HEK293 (cell line): Measurements from ENCODE around the gene CEP20.

Source experiments
- CTCF ChIA-PET: fragments of 350-600 bp; formaldehyde crosslinking; extraction: SDS; loops from one replicate; lab custom pipeline; 2021; ENCODE audit warnings: antibody characterized with exemption; lab: Yijun Ruan, JAX
- POLR2A ChIA-PET: fragments of 300-600 bp; formaldehyde crosslinking; extraction: SDS; loops from one replicate; lab custom pipeline; 2020; ENCODE audit warnings: antibody characterized with exemption, inconsistent platforms; lab: Yijun Ruan, JAX
- H3K27ac ChIP-seq: fragments of 200-500 bp; sonication (Bioruptor generic); 2 replicates; pipeline ENCODE4 v1.5.1; 2014; ENCODE audit warnings: low read depth, low read length, control low read depth, inconsistent platforms; ENCODE audit errors: extremely low read depth
- H3K36me3 ChIP-seq, 2 experiments: fragments of 200-500 bp in 1 of 2; sonication (Bioruptor generic) in 1 of 2; 1 replicate in 1 of 2; 2 replicates in 1 of 2; pipeline ENCODE4 v1.5.1; 2014 to 2017; ENCODE audit warnings: inconsistent platforms in 2 of 2, low read length in 2 of 2; ENCODE audit not compliant: control insufficient read depth in 2 of 2, insufficient read depth in 1 of 2
- H3K4me1 ChIP-seq: fragments of 200-500 bp; sonication (Bioruptor generic); 2 replicates; pipeline ENCODE4 v1.5.1; 2014; ENCODE audit warnings: mild to moderate bottlenecking, low read length, inconsistent platforms; ENCODE audit not compliant: control insufficient read depth, insufficient read depth
- H3K4me3 ChIP-seq: 2 replicates; pipeline ENCODE4 v1.5.1; 2011; ENCODE audit warnings: low read depth, mild to moderate bottlenecking, control low read depth, low read length, moderate library complexity
- H3K9me3 ChIP-seq: fragments of 200-500 bp; sonication (Bioruptor generic); 2 replicates; pipeline ENCODE4 v1.5.1; 2014; ENCODE audit warnings: low read depth, low read length, inconsistent platforms; ENCODE audit not compliant: control insufficient read depth, insufficient read depth
- BCL11B ChIP-seq: fragments of 450-650 bp; formaldehyde crosslinking; IDR thresholded peaks from 2 replicates; pipeline ENCODE4 v1.5.1; 2016; ENCODE audit warnings: low read depth, missing biosample characterization, missing genetic modification characterization
- KLF9 ChIP-seq: fragments of 450-650 bp; formaldehyde crosslinking; IDR thresholded peaks from 2 replicates; pipeline ENCODE4 v1.5.1; 2016; ENCODE audit warnings: missing biosample characterization, missing genetic modification characterization, low read depth
- PRDM1 ChIP-seq: fragments of 450-650 bp; formaldehyde crosslinking; IDR thresholded peaks from 2 replicates; pipeline ENCODE4; 2016; ENCODE audit warnings: missing biosample characterization, missing genetic modification characterization
- TRIM28 ChIP-seq: IDR thresholded peaks from 2 replicates; pipeline ENCODE4 v1.6.1; 2011; ENCODE audit warnings: low read length, control low read depth, borderline replicate concordance
- ZFP3 ChIP-seq: fragments of 450-650 bp; formaldehyde crosslinking; IDR thresholded peaks from 2 replicates; pipeline ENCODE4 v1.5.1; 2016; ENCODE audit warnings: low read depth, missing biosample characterization, missing genetic modification characterization
- ZFP37 ChIP-seq: fragments of 450-650 bp; formaldehyde crosslinking; IDR thresholded peaks from 2 replicates; pipeline ENCODE4 v1.5.1; 2016; ENCODE audit warnings: missing biosample characterization, missing genetic modification characterization
- ZNF132 ChIP-seq: fragments of 450-650 bp; formaldehyde crosslinking; IDR thresholded peaks from 2 replicates; pipeline ENCODE4 v1.5.1; 2017; ENCODE audit warnings: missing biosample characterization, missing genetic modification characterization, borderline replicate concordance
- ZNF473 ChIP-seq: fragments of 450-650 bp; formaldehyde crosslinking; IDR thresholded peaks from 2 replicates; pipeline ENCODE4 v1.5.1; 2017; ENCODE audit warnings: missing biosample characterization, missing genetic modification characterization
- TF ChIP-seq, protein P1 (sequence below): fragments of 450-650 bp; formaldehyde crosslinking; IDR thresholded peaks from 2 replicates; pipeline ENCODE4 v1.5.1; 2016; ENCODE audit warnings: missing biosample characterization, missing genetic modification characterization
- TF ChIP-seq, protein P2 (sequence below): fragments of 450-650 bp; formaldehyde crosslinking; conservative IDR thresholded peaks from 2 replicates; pipeline ENCODE4 v1.5.1; 2016; ENCODE audit warnings: low read depth, missing biosample characterization, missing genetic modification characterization
- TF ChIP-seq, protein P3 (sequence below): fragments of 450-650 bp; formaldehyde crosslinking; IDR thresholded peaks from 2 replicates; pipeline ENCODE4 v1.5.1; 2016; ENCODE audit warnings: missing biosample characterization, missing genetic modification characterization
- TF ChIP-seq, protein P4 (sequence below): fragments of 450-650 bp; formaldehyde crosslinking; IDR thresholded peaks from 2 replicates; pipeline ENCODE4 v1.5.1; 2016; ENCODE audit warnings: missing biosample characterization, missing genetic modification characterization

Gene CEP20

DNA sequence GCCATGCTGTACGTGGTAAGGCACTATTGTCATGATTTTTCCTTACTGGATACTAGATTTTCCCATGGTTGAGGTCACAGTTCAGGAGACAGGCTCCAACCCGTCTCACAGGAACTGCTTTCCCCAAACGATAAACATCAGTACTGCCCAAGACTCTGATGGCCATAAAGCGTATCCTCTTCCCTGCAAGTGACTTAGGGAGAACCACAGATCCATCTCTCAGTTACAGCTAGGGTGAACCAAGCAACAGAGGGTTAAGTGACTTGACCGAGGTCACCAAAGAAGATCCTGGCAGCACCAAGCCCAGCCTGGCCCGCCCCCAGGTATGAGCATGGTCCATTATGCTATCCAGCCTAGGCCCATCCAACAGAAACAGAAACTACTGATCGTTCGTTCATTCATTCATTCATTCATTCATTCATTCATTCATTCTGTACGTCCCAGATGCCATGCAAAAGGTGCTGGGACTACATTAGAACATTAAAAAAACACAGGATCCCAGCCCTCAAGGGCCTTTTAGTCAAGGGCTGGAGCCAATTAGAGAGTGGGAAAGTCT lies 62.6 kb downstream of the CEP20 start:
- Histone ChIP-seq H3K4me3 (no peak overlapping the region), H3K36me3 (no peaks in the 10 kb centered on the region), H3K9me3 (no peaks in the 10 kb centered on the region), H3K27ac (no peak overlapping the region), H3K4me1 (no peaks in the 10 kb centered on the region)
- no peak for TF ChIP-seq KLF9 (tag by site-specific recombination)
- TF ChIP-seq, protein P1, sequence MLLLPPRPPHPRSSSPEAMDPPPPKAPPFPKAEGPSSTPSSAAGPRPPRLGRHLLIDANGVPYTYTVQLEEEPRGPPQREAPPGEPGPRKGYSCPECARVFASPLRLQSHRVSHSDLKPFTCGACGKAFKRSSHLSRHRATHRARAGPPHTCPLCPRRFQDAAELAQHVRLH (tag by site-specific recombination) = no peak
- TF ChIP-seq, protein P2, sequence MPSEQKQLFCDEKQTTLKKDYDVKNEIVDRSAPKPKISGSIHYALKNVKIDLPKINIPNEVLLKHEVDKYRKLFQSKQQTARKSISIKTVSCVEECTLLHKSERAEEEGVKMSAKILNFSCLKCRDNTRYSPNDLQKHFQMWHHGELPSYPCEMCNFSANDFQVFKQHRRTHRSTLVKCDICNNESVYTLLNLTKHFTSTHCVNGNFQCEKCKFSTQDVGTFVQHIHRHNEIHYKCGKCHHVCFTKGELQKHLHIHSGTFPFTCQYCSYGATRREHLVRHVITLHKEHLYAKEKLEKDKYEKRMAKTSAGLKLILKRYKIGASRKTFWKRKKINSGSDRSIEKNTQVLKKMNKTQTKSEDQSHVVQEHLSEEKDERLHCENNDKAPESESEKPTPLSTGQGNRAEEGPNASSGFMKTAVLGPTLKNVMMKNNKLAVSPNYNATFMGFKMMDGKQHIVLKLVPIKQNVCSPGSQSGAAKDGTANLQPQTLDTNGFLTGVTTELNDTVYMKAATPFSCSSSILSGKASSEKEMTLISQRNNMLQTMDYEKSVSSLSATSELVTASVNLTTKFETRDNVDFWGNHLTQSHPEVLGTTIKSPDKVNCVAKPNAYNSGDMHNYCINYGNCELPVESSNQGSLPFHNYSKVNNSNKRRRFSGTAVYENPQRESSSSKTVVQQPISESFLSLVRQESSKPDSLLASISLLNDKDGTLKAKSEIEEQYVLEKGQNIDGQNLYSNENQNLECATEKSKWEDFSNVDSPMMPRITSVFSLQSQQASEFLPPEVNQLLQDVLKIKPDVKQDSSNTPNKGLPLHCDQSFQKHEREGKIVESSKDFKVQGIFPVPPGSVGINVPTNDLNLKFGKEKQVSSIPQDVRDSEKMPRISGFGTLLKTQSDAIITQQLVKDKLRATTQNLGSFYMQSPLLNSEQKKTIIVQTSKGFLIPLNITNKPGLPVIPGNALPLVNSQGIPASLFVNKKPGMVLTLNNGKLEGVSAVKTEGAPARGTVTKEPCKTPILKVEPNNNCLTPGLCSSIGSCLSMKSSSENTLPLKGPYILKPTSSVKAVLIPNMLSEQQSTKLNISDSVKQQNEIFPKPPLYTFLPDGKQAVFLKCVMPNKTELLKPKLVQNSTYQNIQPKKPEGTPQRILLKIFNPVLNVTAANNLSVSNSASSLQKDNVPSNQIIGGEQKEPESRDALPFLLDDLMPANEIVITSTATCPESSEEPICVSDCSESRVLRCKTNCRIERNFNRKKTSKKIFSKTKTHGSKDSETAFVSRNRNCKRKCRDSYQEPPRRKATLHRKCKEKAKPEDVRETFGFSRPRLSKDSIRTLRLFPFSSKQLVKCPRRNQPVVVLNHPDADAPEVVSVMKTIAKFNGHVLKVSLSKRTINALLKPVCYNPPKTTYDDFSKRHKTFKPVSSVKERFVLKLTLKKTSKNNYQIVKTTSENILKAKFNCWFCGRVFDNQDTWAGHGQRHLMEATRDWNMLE (tag by site-specific recombination) = no peak
- TF ChIP-seq, protein P3, sequence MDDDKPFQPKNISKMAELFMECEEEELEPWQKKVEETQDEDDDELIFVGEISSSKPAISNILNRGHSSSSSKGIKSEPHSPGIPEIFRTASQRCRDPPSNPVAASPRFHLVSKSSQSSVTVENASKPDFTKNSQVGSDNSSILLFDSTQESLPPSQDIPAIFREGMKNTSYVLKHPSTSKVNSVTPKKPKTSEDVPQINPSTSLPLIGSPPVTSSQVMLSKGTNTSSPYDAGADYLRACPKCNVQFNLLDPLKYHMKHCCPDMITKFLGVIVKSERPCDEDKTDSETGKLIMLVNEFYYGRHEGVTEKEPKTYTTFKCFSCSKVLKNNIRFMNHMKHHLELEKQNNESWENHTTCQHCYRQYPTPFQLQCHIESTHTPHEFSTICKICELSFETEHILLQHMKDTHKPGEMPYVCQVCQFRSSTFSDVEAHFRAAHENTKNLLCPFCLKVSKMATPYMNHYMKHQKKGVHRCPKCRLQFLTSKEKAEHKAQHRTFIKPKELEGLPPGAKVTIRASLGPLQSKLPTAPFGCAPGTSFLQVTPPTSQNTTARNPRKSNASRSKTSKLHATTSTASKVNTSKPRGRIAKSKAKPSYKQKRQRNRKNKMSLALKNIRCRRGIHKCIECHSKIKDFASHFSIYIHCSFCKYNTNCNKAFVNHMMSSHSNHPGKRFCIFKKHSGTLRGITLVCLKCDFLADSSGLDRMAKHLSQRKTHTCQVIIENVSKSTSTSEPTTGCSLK (tag by site-specific recombination) = no peak
- TF ChIP-seq ZFP37 (tag by site-specific recombination) = no peak
- no peak for TF ChIP-seq TRIM28
- no peak for TF ChIP-seq ZNF132 (tag by site-specific recombination)
- ChIA-PET CTCF (interaction anchor here (1.2 to 5.8 kb wide), 4 partner anchors 8 to 56 kb away, joined by 4 to 59 read pairs (median 6); no protein-coding TSS in a partner anchor), POLR2A (no interaction called here)

DNA sequence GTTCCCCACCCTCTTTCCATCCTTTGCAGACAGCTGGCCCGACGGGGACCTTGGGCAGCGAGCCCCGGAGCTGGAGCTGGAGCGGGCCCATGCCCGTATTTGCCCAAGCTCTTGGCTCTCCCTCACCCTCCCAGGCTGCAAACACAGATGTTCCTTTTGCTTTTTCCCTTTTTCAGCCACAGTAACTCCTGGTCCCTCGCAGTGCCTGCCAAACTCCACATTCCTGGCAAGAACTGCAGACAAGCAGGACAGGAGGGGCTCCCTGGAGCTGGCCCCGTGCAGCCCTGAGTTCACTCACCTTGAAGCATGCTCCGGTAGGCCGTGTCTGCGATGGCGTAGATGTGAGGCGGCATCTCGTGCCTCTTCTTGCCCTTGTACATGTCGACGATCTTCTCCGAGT lies 65.4 kb downstream of the CEP20 start:
- H3K4me3 ChIP-seq = no peak overlapping the region
- CTCF ChIA-PET = interaction anchor here (0.6 to 5.8 kb wide), 14 partner anchors 11 to 304 kb away, joined by 3 to 59 read pairs (median 4); no protein-coding TSS in a partner anchor
- H3K4me1 ChIP-seq = no peaks in the 10 kb centered on the region
- H3K27ac ChIP-seq = no peak overlapping the region
- no peak for TF ChIP-seq BCL11B (tag by site-specific recombination)
- H3K9me3 ChIP-seq = no peaks in the 10 kb centered on the region
- H3K36me3 ChIP-seq = no peaks in the 10 kb centered on the region
- POLR2A ChIA-PET = no interaction called here

DNA sequence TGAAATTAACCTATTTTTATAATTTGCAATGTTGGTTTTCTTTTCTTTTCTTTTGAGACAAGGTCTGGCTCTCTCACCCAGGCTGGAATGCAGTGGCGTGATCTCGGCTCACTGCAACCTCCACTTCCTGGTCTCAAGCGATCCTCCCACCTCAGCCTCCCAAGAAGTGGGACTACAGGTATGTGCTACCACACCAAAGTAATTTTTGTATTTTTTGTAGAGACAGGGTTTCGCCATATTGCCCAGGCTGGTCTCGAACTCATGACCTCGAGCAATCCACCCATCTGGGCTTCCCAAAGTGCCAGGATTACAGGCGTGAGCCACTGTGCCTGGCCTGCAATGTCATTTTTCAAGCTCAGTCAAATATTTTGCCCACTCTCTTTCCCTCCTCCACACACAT lies 67.6 kb downstream of the CEP20 start:
- no peak overlapping the region for H3K4me3 ChIP-seq
- TF ChIP-seq PRDM1 (tag by site-specific recombination) (no peak), ZNF473 (tag by site-specific recombination) (no peak), ZFP3 (tag by site-specific recombination) (no peak)
- TF ChIP-seq, protein P4, sequence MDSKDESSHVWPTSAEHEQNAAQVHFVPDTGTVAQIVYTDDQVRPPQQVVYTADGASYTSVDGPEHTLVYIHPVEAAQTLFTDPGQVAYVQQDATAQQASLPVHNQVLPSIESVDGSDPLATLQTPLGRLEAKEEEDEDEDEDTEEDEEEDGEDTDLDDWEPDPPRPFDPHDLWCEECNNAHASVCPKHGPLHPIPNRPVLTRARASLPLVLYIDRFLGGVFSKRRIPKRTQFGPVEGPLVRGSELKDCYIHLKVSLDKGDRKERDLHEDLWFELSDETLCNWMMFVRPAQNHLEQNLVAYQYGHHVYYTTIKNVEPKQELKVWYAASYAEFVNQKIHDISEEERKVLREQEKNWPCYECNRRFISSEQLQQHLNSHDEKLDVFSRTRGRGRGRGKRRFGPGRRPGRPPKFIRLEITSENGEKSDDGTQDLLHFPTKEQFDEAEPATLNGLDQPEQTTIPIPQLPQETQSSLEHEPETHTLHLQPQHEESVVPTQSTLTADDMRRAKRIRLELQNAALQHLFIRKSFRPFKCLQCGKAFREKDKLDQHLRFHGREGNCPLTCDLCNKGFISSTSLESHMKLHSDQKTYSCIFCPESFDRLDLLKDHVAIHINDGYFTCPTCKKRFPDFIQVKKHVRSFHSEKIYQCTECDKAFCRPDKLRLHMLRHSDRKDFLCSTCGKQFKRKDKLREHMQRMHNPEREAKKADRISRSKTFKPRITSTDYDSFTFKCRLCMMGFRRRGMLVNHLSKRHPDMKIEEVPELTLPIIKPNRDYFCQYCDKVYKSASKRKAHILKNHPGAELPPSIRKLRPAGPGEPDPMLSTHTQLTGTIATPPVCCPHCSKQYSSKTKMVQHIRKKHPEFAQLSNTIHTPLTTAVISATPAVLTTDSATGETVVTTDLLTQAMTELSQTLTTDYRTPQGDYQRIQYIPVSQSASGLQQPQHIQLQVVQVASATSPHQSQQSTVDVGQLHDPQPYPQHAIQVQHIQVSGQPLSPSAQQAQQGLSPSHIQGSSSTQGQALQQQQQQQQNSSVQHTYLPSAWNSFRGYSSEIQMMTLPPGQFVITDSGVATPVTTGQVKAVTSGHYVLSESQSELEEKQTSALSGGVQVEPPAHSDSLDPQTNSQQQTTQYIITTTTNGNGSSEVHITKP (tag by site-specific recombination) = no peak
- TF ChIP-seq, all 188 proteins: peak for 0
- Histone ChIP-seq H3K4me1 (no peaks in the 10 kb centered on the region), H3K36me3 (no peaks in the 10 kb centered on the region), H3K27ac (no peak overlapping the region), H3K9me3 (no peaks in the 10 kb centered on the region)
- ChIA-PET POLR2A (no interaction called here), CTCF (interaction anchor here (0.9 to 5.8 kb wide), 13 partner anchors 13 to 249 kb away, joined by 3 to 59 read pairs (median 3); no protein-coding TSS in a partner anchor)
